Measurements from ENCODE around the gene GPR55.

Gene GPR55

GRCh38 chr2:230956827-230957755 is 32.0 kb upstream of the GPR55 start (continued):
- TF ChIP-seq ZNF416 (tag by site-specific recombination; IDR thresholded peaks at IDR 0.05) (no peak), ZNF513 (tag by site-specific recombination; IDR thresholded peaks at IDR 0.05) (no peak), TCF7L2 (IDR thresholded peaks at IDR 0.05; ENCODE audit: borderline replicate concordance, low read depth, low read length) (no peak), ZNF76 (tag by site-specific recombination; IDR thresholded peaks at IDR 0.05; ENCODE audit: borderline replicate concordance, low read depth) (no peak), ZNF140 (tag by site-specific recombination; IDR thresholded peaks at IDR 0.05) (no peak), ZNF610 (tag by site-specific recombination; IDR thresholded peaks at IDR 0.05; ENCODE audit: borderline replicate concordance) (no peak), ZNF24 (tag by site-specific recombination; IDR thresholded peaks at IDR 0.05) (no peak), GLIS1 (tag by site-specific recombination; IDR thresholded peaks at IDR 0.05) (peak; percentile 52), FEZF1 (tag by site-specific recombination; IDR thresholded peaks at IDR 0.05) (no peak), ZNF596 (tag by site-specific recombination; IDR thresholded peaks at IDR 0.05) (no peak), ZNF48 (tag by site-specific recombination; IDR thresholded peaks at IDR 0.05) (no peak), ZNF404 (tag by site-specific recombination; IDR thresholded peaks at IDR 0.05) (no peak), ZNF148 (tag by site-specific recombination; IDR thresholded peaks at IDR 0.05; ENCODE audit: borderline replicate concordance) (no peak), PRDM2 (tag by site-specific recombination; IDR thresholded peaks at IDR 0.05; ENCODE audit: borderline replicate concordance) (no peak), ZNF155 (tag by site-specific recombination; IDR thresholded peaks at IDR 0.05) (no peak), ZNF335 (tag by site-specific recombination; conservative IDR thresholded peaks at IDR 0.05) (peak; percentile 69; the same call in 1 of the 2 replicates), KLF9 (tag by site-specific recombination; IDR thresholded peaks at IDR 0.05; ENCODE audit: low read depth) (peak; percentile 54; the same call in 1 of the 2 replicates), ZNF488 (tag by site-specific recombination; IDR thresholded peaks at IDR 0.05) (no peak), ZNF626 (tag by site-specific recombination; IDR thresholded peaks at IDR 0.05) (no peak)
- TF ChIP-seq, protein P1, sequence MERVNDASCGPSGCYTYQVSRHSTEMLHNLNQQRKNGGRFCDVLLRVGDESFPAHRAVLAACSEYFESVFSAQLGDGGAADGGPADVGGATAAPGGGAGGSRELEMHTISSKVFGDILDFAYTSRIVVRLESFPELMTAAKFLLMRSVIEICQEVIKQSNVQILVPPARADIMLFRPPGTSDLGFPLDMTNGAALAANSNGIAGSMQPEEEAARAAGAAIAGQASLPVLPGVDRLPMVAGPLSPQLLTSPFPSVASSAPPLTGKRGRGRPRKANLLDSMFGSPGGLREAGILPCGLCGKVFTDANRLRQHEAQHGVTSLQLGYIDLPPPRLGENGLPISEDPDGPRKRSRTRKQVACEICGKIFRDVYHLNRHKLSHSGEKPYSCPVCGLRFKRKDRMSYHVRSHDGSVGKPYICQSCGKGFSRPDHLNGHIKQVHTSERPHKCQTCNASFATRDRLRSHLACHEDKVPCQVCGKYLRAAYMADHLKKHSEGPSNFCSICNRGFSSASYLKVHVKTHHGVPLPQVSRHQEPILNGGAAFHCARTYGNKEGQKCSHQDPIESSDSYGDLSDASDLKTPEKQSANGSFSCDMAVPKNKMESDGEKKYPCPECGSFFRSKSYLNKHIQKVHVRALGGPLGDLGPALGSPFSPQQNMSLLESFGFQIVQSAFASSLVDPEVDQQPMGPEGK (tag by site-specific recombination; IDR thresholded peaks at IDR 0.05), result peak; percentile 50
- TF ChIP-seq, protein P2, sequence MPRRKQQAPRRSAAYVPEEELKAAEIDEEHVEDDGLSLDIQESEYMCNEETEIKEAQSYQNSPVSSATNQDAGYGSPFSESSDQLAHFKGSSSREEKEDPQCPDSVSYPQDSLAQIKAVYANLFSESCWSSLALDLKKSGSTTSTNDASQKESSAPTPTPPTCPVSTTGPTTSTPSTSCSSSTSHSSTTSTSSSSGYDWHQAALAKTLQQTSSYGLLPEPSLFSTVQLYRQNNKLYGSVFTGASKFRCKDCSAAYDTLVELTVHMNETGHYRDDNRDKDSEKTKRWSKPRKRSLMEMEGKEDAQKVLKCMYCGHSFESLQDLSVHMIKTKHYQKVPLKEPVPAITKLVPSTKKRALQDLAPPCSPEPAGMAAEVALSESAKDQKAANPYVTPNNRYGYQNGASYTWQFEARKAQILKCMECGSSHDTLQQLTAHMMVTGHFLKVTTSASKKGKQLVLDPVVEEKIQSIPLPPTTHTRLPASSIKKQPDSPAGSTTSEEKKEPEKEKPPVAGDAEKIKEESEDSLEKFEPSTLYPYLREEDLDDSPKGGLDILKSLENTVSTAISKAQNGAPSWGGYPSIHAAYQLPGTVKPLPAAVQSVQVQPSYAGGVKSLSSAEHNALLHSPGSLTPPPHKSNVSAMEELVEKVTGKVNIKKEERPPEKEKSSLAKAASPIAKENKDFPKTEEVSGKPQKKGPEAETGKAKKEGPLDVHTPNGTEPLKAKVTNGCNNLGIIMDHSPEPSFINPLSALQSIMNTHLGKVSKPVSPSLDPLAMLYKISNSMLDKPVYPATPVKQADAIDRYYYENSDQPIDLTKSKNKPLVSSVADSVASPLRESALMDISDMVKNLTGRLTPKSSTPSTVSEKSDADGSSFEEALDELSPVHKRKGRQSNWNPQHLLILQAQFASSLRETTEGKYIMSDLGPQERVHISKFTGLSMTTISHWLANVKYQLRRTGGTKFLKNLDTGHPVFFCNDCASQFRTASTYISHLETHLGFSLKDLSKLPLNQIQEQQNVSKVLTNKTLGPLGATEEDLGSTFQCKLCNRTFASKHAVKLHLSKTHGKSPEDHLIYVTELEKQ (tag by site-specific recombination; IDR thresholded peaks at IDR 0.05; ENCODE audit: borderline replicate concordance), result 0 out of 2 replicates have a peak, but pooled peaks have one; percentile 44
